HG02763 (cell line): ENCODE results near the gene IP6K3.
A peak's percentile ranks its signal among the peaks of the same experiment; 100 is the strongest.

Source experiments
- ATAC-seq: cut with Tn5 transposase; IDR thresholded peaks from one replicate; pipeline ENCODE4 v1.9.1; 2021; ENCODE audit warnings: mild to moderate bottlenecking, moderate library complexity; ENCODE audit not compliant: unreplicated experiment

Gene IP6K3, protein sequence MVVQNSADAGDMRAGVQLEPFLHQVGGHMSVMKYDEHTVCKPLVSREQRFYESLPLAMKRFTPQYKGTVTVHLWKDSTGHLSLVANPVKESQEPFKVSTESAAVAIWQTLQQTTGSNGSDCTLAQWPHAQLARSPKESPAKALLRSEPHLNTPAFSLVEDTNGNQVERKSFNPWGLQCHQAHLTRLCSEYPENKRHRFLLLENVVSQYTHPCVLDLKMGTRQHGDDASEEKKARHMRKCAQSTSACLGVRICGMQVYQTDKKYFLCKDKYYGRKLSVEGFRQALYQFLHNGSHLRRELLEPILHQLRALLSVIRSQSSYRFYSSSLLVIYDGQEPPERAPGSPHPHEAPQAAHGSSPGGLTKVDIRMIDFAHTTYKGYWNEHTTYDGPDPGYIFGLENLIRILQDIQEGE

DNA sequence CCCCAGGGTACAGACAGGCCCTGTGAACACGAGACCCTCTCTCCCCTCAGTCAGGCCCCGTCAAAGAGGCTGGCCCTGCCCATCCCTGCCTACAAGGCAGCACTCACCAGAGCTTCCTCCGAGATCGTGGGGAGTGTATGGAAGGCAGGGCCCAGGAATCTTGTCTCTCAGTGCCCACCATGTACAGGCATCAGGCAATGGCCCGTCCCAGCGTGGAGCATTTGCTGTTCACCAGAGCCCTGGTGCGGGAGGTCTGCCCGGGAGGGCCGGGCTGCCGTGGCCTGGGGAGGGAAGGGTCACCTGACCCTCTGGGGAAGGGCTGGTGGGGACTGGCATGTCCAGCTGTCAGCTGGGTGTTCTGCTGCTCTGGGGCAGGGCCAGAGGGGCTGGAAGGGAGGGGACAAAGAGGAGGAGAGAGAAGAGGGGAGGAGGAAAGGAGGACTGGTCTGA lies at the start of gene IP6K3:
TSS of gene IP6K3 (minus strand) at position 255 of the 450 bp plus-strand sequence. CDS start 11,429 bp downstream, outside the sequence.
- ATAC-seq: no peak

DNA sequence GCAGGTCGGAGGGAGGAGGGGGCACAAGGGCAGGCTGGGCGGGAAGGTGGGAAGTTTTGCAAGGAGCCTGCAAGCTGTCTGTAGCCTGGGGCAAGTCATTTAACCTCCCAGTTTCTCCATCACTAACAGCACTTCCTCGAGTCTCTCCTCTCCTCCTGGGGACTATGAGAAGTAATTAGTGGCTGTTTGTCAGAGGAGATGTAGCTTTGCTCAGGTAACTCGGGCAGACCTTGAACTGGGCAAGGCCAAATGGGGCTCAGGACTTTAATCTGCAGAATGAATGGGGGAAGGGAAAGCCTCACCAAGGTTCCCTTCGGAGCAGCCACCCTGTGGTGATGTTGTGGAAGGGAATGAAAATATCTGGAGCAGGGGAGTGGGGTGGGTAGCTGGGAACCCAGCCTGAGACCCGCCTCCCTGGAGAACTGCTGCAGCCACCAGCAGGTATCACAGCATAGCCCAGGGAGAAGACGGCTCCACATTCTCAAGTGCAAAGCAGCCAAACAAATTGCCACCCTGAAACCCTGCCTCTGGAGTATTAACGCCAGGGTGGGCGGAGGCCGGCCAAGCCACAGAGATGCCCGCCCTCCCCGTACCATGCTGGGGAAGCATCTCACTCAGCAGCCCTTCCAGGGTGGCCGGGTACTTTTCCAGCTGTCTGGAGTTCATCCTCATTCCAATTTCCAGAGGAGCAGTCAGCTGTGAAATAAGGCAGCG lies 48.4 kb upstream of the IP6K3 start:
- ATAC-seq: no peak

DNA sequence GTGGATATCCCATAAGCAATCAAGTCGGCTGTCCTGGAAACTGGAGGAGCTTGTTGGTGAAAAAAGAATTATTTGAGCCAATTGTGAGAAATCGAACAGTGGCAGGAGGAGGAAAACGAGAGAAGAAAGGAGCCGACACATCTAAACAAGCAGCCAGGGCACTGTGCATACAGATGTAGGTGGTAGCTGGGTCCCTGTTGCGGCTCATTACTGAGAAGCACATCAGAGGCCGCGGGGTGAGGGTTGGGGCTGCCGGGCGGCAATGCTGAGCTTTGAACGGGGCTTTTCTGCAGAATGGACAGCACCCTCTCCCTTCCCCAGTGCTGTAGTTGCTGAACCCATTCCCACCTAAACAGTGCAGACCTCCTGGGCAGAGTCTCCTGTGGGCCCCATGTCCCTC lies 46.3 kb upstream of the IP6K3 start:
- no peak for ATAC-seq

DNA sequence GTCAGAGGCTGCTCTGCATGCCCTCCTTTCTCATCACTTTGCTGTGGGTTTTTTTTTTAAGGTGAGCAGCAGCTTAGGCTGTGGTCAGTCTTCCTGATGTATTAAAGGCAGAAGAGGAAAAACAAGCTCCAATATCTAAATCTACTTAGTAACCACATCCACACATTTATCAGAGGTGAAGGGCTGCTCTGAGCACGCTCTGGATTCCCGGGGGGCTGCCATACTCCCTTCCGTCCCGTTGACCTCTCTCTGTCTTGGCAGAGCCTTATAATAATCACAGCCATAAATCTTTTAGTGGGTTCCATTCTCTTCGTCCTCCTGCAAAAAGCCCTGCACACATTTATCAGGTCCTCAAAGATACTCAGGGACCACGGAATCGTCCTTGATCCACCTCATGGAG lies 44.9 kb upstream of the IP6K3 start:
- ATAC-seq: no peak

DNA sequence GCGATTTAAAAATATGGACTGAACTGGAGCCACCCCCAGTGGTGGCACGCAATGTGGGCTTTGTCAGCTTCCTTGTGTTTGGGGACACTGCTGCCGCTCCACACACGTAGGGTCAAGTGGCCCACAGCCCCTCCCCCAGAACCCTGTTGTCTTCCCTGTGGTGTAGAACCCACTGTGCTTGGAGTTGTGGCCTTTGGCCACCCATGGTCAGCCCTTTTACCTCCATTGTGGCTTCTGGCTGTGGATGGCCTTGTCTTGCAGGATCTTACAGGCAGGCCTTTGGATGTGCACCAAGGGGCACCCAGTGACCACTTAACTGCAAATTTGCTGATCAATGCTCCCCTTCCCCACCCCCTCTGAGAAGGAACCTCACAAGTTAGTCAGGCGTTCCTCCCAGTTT lies 44.2 kb upstream of the IP6K3 start:
- ATAC-seq: no peak

DNA sequence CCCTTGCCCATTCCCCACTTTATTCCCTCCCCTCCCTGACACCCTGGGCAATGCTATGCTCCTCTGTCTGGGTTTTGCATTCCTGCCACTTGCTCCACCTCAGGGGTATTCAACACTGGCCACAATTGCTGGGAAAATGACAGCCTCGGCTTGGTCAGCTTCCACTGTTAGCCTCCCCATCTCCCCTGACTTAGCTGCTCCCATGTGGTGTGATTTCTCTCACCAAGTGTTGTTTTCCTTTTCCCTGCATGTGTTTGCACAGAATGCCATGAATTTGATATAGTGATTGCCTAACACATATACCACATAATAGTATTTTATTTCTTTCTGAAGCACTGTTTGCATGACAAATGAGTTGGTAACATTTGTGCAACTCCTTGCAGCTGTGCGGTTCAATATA lies 43.7 kb upstream of the IP6K3 start:
- ATAC-seq: no peak

DNA sequence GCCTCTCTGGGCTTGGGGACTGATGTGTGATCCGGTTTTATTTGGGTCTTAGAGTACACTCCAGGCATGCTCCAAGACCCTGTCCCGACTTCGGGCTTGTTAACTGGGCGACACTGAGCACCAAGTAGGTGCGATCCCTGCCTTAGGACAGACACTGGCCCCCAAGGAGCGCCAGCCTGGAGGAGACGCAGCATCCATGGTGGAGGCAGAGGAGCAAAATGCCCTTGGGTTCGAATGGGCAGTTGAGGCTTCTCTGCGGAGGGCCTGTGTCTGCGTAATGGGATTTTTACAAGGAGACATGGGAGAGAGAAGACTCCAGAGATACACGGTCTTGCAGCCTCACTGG lies 42.8 kb upstream of the IP6K3 start:
- ATAC-seq: no peak

DNA sequence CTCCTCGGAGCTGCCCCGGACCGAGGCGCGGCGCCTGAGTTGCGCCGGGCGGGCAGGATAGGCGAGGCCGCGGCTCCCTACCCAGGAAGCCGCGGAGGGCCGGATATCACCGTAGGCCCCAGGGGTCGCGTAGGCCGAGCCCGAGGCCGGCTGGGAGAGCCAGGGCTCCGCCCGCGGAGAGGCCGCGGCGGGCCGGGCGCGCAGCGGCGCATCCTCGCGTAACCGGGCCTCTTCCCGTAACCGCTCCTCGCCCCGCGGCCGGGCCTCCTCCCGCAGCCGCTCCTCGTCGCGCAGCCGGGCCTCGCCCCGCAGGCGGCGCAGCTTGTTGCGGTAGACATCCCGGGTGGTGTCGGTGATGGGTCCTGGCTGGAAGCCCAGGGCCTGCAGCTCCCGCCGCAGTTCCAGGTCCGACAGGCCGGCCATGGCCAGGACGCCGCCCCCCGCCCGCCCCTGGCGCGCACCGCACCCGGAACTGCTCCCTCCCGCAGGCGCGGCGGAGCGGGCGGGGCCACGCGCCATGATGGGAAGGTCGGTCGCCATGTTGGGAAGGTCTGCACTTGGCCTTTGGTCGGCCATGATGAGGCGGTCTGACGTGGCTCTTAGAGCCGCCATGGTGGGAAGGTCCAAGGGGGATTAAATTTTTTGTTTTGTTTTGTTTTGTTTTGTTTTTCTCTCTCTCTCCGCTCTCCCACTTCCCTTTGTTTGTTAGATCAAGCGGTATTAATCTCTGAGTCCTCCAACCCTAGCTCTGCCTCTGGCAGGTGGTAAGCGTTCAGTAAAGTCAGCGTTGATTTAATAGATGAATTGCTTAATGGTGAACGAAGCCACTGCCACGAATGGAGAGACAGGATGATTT lies 42.2 kb upstream of the IP6K3 start, which contains the start of gene LEMD2:
TSS of gene LEMD2 (minus strand) at position 437 of the 856 bp plus-strand sequence. CDS start at position 423, 14 bp downstream.
- ATAC-seq: peak; percentile 82

DNA sequence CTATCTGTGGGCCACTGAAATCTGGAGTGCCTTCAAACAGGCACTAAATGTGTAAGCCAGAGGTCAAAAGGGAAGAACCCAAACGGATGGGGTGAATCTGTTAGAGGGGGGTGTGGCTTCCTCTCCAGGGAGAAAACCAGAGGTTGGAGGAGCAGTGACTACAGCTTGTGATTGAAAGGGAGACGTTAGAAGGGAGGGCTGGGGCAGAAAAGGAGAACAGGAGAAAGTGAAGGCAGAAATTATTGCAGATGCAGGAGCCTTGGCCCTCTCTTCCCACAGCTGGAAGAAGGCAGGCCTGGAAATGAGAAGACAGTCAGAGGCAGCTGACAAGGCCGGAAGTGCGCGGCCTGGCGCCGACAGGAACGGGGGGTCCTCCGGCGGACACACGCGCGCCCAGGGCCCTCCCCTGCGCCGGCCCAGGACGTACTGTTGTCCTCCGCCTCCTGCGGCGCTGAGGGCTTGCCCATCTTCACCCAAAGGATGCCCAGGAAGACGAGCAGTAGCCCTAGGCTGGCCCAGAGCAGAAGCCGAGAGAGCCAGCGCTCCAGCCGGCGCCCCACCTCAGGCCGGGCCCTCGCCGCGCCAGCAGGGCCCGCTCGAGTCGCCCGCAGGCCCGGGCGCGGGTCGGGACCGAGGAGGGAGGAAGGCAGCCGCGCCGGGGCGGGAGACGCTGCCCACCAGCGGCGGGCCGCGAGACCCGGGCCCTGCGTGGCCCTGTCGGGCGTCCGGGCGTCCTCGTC lies 41.4 kb upstream of the IP6K3 start:
- ATAC-seq: peak; percentile 33

DNA sequence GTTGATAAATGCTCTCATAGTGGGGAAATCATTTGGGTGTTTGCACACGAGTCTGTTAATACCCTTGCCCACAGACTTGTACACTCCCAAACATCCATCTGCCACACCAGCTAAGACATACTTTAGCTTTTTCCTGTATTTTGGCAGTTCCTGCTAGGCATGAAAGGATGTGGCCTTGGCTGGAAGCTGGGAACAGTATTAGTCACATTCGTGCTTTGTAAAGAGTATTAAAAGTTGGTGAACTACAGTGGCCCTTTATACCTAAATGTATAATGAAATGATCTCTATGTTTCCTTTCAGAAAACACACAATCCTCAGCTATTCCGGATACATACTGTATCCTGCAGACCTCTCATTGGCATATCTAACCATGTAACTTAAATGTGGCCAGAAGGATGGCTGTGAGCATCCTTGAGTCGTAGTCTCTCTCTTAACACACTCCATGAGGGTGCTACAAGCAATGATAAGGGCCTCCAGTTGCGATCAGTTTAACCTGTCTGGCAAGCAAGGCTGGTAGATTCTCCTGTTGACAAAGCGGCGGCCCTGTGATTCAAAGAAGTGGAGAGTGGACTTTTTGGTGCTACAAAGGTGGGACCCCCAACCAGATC lies 40.7 kb upstream of the IP6K3 start:
- no peak for ATAC-seq

DNA sequence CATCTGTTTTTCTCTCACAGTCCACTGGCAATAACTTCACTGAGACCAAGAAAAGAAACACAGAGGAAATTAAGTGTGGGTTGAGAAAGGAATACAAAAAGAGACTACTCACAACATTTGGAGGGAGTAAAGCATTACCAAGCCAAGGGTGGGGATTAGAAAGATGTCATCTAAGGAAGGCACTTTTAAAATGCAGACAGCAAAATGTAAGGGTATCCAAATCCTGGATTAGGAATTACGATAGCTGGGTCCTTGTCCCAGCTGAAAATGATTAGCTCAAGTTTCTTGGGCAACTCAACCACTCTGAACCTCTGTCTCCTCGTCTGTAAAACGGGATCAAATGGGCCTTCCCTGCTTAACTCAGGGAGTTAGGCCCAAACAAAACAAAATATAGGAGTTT lies 40.0 kb upstream of the IP6K3 start:
- ATAC-seq: no peak

DNA sequence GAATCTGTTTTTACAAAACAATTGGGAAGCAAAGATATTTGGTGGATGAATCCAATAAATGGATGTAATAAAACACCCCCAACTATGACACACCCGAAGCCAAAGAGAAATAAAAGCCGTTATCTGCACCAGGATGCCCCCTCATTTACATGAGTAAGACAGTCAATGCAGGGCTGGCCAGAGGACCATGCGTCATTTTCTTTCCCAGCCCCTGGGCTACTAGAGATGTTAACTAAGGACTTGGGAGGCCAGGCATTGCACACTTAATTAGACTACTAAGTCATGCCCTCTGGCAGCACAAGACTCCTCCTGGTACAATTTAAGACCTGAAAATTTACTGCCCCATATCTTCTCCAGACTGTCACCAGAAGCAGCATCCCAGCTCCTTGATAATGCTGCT lies 39.1 kb upstream of the IP6K3 start:
- no peak for ATAC-seq

DNA sequence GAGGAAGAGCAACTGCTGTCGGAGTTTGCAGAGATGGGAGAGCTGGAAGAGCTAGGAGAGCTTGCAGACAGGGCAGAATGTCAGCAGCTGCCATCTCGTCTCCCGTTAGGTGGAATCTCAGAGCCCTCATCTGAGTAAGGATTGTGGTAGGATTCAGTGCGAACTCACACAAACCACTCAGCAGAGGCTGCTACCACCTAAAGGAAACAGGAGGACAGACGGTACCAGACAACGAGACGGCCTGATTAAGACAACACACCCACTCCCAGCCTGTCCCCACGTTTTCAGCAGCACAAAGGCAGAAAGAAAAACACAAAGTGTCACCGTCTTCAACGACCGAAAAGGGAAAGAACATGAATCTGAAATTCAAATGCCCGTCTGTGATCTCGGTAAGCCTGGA lies 38.1 kb upstream of the IP6K3 start:
- ATAC-seq: no peak

DNA sequence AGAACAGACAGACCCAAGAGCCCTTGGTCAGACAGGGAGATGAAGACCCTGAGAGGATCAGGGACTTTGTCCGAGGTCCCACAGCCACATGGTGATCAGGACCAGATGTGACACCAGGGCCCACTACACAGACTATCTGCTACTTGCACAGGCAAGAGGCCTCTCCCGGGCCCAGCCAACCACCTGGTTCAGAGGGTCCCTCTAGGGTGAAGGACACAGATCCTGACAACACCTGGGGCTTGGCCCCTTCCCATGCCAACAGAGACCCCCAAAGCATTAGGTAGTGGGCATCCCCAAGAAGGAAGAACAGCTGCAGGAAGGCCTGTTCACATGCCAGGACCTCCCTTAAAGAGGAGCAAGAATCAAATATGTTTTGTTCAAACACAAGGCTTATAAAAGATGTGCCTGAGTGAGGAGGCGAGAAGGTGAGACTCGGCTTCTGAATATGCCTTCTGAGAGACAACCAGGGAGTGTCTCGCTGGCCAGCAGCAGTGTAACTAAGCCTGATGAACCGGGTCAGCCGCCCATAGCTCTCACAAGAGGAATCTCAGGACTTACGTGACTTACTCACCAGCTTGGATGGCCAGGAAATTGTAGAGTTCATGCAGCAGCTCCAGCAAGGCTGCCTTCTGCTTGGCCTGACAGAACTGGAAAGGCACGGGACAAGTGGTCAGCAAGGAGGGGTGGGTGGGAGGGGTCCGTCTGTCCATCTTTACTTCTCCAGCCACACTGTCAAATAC lies 37.2 kb upstream of the IP6K3 start:
- ATAC-seq: no peak

DNA sequence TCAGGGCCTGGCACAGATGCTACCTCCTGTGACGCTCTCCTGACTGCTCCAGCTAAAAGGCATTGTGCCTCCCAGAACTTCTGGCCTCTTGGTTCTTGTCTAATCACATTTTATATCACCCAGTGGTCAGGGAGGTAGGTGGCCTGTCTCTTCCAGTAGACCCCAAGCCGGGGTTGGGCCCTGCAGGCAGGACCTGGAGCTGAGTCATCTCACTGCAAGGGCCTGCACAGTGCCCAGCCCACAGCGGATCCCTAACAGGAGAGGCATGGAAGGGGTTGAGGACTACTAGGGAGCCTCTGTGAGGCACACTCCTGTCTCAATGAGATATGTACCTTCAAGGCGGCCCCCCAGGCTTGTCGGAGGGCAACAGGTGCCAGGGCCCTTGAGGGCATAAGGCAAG lies 35.9 kb upstream of the IP6K3 start:
- ATAC-seq: no peak

DNA sequence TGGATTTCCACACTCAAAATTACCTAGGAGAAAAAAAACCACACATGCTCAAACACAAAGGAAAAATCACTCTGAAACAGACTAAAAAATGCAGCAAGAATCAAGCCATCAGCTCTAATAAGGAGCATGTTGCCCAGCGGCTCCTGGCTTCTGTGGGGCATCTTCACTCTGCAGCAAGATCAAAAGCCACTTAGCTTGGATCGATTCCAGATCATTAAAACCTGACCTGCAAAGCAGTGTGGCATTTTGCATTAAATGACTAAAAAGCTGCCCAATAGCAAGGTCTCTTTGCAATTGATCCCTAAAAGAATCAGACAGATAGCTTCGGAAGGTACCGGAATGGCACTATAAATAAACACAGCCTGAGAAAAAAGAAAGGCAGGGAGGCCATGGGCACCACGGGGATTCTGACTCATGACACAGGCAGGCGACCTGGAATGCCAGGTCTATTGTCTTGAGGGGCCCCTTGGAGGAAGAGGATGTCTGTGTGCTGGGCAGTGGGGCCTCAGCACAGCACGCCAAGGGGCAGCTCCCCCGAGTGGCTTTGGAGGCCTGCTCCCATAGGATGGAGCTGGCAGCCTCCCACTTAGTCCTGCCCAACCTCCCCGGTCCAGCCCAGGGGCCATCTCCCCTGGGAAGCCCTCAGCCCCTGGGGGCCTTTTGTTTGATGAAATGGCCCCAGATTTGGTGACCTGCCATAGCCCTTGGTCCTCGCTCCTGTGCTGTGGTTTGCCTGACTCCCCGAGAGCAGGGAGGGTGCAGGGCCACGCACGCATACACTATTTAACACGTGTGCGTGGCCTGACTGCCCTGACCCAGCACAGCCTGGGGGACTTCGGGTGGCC lies 34.6 kb upstream of the IP6K3 start:
- ATAC-seq: no peak

DNA sequence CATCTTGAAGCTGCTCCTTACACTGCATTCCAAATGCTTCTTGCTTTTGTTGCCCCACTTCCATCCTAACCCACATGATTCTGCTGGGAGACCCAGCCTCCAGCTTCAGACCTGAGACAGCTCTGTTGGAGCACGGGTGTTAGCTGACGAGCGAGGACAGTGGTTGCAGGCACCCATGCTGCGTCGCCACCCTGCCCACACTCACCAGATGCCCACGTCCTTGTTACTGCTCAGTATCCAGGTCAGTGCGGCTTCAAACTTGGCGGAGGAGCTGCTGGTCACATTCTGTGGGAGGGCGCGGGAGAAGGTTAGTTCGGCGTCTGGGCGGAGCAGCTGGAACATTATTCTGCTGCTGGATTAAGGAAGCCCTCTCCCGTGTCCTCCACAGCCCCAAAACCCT lies 33.2 kb upstream of the IP6K3 start:
- no peak for ATAC-seq

DNA sequence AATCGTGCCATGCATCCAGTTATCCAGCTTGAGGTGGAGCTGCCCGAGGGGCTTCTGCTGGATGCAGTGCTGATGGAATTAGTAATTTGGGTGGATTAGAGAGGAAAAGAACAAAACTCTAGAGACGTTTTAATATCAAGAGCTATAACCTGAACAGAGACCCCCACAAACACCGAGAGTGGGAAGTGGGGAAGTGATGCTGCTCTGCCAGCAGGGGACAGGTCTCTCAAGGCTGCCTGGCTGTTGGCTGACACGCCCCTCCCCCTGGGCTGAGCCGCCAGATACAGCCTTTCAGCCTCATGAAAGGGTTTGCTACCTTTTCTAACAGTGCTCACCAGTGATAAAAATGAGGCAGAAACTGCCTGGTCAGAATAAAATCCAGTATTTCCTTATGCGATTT lies 32.6 kb upstream of the IP6K3 start:
- ATAC-seq: no peak
